ENCODE data around the gene VPS35L. TPM values are rescaled to one million over a fixed set of nuclear protein-coding genes. Genes with fewer than 3 reads are reported as not detected.
A peak's percentile ranks its signal among the peaks of the same experiment; 100 is the strongest.
"Not testable (repeated sequence)": the region's sequence is repeated elsewhere in the genome, so short reads cannot be mapped to it uniquely, and the experiment has no call there.

VPS35L gene
- polyA plus RNA-seq, 1 donor = 53.2 TPM

DNA sequence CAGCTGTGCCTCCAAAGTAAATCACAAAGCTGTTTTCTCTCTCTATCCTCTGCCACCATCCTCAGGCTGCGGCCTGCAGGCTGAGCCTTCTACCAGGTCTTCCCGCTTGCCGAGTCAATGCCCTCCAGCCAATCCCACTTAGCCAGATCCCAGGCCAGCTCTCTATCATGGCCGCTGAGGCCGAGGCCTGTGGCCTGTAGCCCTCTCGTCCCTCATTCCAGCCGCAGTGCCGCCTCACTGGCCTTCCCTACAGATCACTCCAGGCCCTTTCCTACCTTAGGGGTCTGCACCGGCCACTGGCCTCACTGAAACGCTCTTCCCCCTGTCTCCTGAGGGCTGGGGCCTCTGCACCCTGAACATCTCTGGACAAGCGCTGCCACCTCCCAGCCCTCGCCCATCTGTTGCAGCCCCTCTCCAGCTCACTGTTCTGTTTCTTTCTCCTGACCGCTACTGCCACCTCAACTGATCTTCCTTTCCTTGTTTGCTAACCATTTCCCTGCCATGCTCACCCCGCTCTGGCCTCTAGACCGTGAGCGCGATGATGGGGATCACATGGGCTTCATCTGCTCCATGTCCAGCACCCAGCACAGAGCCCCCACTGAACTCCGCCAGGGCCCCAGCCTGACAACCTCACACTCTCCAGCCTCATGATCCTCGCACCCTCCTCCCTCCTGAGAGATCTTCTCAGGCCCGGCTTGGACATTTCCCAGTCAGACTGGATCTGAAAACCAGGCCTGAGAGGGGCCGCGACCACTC lies 154.1 kb downstream of the VPS35L start:
- no peak for DNase-seq
- no peak overlapping the region for H3K27ac ChIP-seq (ENCODE audit: low read length)
- H3K9me3 ChIP-seq (ENCODE audit: control insufficient read depth, low read depth, low read length) = no peaks in the 10 kb centered on the region
- no peak overlapping the region for H3K4me3 ChIP-seq (ENCODE audit: low read length)
- H3K36me3 ChIP-seq (ENCODE audit: control insufficient read depth, insufficient read depth, low read length) = peaks cover 72% of the 10 kb centered on the region
- WGBS (ENCODE audit: insufficient coverage, low lambda C conversion rate) = 97% methylated on average over 5 of the region's 22 CpGs
- peaks cover 6% of the 10 kb centered on the region for H3K4me1 ChIP-seq (ENCODE audit: control insufficient read depth, insufficient read depth, low read length)
- no peaks in the 10 kb centered on the region for H3K27me3 ChIP-seq (ENCODE audit: control insufficient read depth, insufficient read depth, low read length)

DNA sequence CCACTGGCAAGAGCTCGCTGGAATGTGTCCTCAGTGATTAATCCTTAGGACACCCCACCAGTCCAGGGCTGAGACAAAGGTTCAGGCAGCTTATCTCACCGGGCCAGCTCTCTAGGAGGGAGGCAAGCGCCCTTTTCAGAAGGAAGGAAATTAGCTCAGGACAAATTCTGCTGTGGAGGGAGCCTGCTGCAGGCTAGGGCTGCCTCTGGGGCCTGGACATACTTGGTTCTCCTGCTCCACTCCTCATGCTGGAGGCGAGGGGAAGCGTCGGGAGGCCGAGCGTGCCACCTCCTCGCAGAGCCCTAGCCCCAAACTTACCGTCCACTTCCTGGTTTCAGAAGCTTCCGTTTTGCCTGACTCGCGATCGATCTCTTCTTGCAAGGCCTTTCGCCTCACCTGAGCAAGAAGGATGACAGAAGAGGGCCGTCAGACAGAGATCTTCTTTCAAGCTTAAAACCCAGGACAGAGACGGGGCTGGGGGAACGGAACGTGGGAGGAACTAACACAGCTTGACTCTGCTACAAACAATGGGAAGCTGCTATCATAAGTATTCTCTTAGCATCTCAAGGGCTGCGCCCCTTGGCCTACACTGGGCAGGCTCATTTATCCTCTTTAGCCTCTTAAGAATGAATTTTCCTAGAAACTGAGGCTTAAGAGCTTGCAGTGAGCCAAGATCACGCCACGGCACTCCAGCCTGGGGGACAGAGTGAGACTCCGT lies 154.8 kb downstream of the VPS35L start:
- no peaks in the 10 kb centered on the region for H3K9me3 ChIP-seq (ENCODE audit: control insufficient read depth, low read depth, low read length)
- no peak overlapping the region for H3K4me3 ChIP-seq (ENCODE audit: low read length)
- peaks cover 68% of the 10 kb centered on the region for H3K36me3 ChIP-seq (ENCODE audit: control insufficient read depth, insufficient read depth, low read length)
- no peak for DNase-seq
- no CpG with 5 or more reads among the region's 23 CpGs for WGBS (ENCODE audit: insufficient coverage, low lambda C conversion rate)
- no peak overlapping the region for H3K27ac ChIP-seq (ENCODE audit: low read length)
- H3K27me3 ChIP-seq (ENCODE audit: control insufficient read depth, insufficient read depth, low read length) = no peaks in the 10 kb centered on the region
- H3K4me1 ChIP-seq (ENCODE audit: control insufficient read depth, insufficient read depth, low read length) = peaks cover 6% of the 10 kb centered on the region

DNA sequence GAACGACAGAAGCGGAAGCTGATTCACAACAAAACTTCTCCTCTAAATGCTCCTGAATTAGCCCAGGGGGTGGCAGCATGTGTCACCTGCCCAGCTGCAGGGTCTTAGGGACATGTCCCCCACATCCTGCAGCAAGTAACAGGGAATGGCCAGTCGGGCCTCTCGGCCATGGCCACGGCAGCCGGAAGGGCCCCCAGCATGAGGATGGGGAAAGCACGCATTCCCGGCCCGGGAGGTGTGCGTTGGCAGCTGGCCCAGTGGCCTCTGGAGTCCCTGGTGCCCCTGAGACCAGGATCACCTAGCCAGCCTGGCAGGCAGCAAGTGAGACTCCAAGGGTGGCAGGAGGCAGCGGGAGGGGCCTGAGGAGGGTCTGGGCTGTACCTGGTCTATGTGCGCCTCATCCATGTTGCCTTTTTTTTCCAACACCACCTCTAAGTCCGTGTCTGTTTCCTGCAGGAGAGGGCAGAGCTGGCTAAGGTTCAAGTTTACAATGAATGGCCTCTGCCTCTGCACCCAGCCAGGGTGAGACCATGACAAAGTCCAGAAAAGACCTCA lies 155.6 kb downstream of the VPS35L start:
- Histone ChIP-seq H3K27ac (ENCODE audit: low read length) (no peak overlapping the region), H3K9me3 (ENCODE audit: control insufficient read depth, low read depth, low read length) (no peaks in the 10 kb centered on the region), H3K27me3 (ENCODE audit: control insufficient read depth, insufficient read depth, low read length) (no peaks in the 10 kb centered on the region), H3K4me3 (ENCODE audit: low read length) (no peak overlapping the region), H3K36me3 (ENCODE audit: control insufficient read depth, insufficient read depth, low read length) (peaks cover 61% of the 10 kb centered on the region), H3K4me1 (ENCODE audit: control insufficient read depth, insufficient read depth, low read length) (peaks cover 11% of the 10 kb centered on the region)
- no CpG with 5 or more reads among the region's 13 CpGs for WGBS (ENCODE audit: insufficient coverage, low lambda C conversion rate)
- no peak for DNase-seq

DNA sequence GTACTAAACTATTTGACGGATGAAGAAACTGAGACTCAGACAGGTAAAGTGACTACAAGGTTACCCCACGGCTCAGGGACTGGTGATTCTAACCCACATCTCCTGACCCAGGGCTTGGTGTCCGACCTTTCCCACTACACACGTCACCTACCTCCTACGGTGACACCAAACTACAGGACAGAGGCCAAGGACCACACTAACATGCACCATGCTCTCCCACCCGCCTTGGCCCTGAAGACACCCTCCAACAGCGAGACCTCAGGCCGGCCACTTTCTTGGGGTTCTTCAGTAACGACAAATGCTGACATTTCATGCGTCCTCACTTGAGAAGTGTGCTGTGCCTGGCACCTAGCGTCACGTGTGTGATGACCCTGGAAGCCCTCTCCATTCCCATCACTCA lies 156.1 kb downstream of the VPS35L start:
- Histone ChIP-seq H3K27ac (ENCODE audit: low read length) (no peak overlapping the region), H3K36me3 (ENCODE audit: control insufficient read depth, insufficient read depth, low read length) (peaks cover 59% of the 10 kb centered on the region), H3K9me3 (ENCODE audit: control insufficient read depth, low read depth, low read length) (no peaks in the 10 kb centered on the region), H3K4me1 (ENCODE audit: control insufficient read depth, insufficient read depth, low read length) (peaks cover 11% of the 10 kb centered on the region), H3K27me3 (ENCODE audit: control insufficient read depth, insufficient read depth, low read length) (no peaks in the 10 kb centered on the region), H3K4me3 (ENCODE audit: low read length) (no peak overlapping the region)
- no peak for DNase-seq
- WGBS (ENCODE audit: insufficient coverage, low lambda C conversion rate) = no CpG with 5 or more reads among the region's 12 CpGs

DNA sequence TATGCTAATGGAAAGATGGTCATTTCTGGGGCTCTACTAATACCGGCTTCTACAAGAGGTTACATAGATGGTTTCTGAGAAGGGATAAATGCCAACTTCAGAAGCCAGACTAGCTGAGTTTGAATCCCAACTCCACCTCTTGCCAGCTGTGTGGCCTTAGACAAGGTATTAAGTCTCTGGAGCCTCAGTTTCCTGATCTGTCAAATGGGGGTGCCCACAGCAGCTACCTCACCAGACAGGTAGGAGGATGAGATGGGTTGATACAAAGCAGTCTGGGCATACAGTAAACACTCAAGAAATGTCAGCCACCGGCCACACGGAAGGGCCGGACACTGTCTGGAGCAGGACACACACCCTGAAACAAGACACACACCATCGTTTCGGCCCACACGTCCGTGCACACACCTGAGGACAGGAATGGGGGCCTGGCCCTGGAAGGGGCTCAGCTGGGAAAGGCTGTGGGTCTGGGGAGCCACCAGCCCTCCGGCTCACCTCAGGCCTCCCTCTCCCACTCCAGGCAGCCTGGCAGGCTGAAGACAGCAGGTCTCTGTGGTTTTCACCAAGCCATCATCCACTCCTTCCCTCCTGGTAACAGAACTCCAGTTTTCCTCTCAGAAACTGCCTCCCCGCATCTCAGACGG lies 157.0 kb downstream of the VPS35L start:
- Histone ChIP-seq H3K4me1 (ENCODE audit: control insufficient read depth, insufficient read depth, low read length) (peaks cover 11% of the 10 kb centered on the region), H3K27me3 (ENCODE audit: control insufficient read depth, insufficient read depth, low read length) (no peaks in the 10 kb centered on the region), H3K9me3 (ENCODE audit: control insufficient read depth, low read depth, low read length) (no peaks in the 10 kb centered on the region), H3K36me3 (ENCODE audit: control insufficient read depth, insufficient read depth, low read length) (peaks cover 52% of the 10 kb centered on the region), H3K4me3 (ENCODE audit: low read length) (no peak overlapping the region), H3K27ac (ENCODE audit: low read length) (no peak overlapping the region)
- WGBS (ENCODE audit: insufficient coverage, low lambda C conversion rate) = no CpG with 5 or more reads among the region's 11 CpGs
- DNase-seq = no peak

DNA sequence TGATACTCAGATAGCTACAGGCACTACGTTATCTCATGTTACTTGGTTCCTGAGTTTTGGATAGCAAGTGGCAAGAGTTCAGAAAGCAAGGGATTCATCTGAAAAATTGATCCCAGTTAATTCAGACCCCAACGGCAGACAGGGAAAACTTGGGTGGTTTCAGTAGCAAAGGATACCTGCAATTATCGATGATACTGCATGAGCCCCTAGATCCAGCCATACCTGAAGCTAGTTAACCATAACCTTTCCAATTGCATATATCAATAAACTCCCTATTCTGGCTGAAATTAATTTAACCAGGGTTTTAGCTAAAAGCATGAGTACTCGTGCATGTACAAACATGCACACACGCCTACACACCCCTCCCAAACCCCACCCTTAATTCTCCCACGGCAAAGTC lies 158.2 kb downstream of the VPS35L start:
- WGBS (ENCODE audit: insufficient coverage, low lambda C conversion rate) = 55% methylated on average over 3 of the region's 6 CpGs
- peaks cover 50% of the 10 kb centered on the region for H3K36me3 ChIP-seq (ENCODE audit: control insufficient read depth, insufficient read depth, low read length)

DNA sequence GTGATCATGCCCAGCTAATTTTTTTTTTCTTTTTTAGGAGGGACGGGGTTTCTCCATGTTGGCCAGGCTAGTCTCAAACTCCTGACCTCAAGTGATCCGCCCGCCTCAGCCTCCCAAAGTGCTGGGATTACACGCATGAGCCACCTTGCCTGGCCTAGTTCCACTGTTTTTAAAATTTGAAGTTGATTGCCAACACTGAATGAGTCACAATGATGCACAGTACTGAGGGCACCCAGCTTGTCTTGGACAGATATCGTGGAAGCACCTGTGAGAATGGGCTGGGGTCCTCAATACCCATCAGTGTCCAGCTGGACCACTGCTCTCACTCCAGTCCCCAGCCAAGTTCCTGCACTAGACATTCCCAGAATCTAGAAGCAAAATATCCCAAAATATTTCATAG lies 160.1 kb downstream of the VPS35L start:
- H3K9me3 ChIP-seq (ENCODE audit: control insufficient read depth, low read depth, low read length) = no peaks in the 10 kb centered on the region
- DNase-seq = no peak
- H3K36me3 ChIP-seq (ENCODE audit: control insufficient read depth, insufficient read depth, low read length) = peaks cover 32% of the 10 kb centered on the region
- H3K4me3 ChIP-seq (ENCODE audit: low read length) = no peak overlapping the region
- no peaks in the 10 kb centered on the region for H3K27me3 ChIP-seq (ENCODE audit: control insufficient read depth, insufficient read depth, low read length)
- no CpG with 5 or more reads among the region's 5 CpGs for WGBS (ENCODE audit: insufficient coverage, low lambda C conversion rate)
- no peak overlapping the region for H3K27ac ChIP-seq (ENCODE audit: low read length)
- peaks cover 11% of the 10 kb centered on the region for H3K4me1 ChIP-seq (ENCODE audit: control insufficient read depth, insufficient read depth, low read length)

More for the DNA sequence above, 158.2 kb downstream of the VPS35L start:
- no peak overlapping the region for H3K4me3 ChIP-seq (ENCODE audit: low read length)
- no peaks in the 10 kb centered on the region for H3K27me3 ChIP-seq (ENCODE audit: control insufficient read depth, insufficient read depth, low read length)
- no peak for DNase-seq
- H3K4me1 ChIP-seq (ENCODE audit: control insufficient read depth, insufficient read depth, low read length) = peaks cover 5% of the 10 kb centered on the region
- no peaks in the 10 kb centered on the region for H3K9me3 ChIP-seq (ENCODE audit: control insufficient read depth, low read depth, low read length)
- H3K27ac ChIP-seq (ENCODE audit: low read length) = no peak overlapping the region

DNA sequence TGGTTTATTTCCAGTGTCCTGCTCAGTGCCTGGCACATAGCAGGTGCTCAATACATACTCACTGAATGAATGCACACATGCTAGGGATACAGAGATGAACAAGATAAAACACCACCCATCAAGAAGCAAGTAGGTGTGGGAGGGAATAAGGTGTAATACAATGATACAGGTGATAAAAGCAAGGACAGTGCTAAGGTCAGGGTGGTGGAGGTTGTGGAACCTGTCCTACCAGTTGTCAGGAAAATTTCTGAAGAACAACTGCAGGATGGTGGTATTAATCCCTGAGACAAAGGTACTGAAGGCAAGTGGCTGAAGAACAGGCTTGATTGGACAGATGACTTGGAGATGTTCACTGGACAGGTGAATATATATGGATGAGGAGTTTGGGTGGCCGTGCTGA lies 160.7 kb downstream of the VPS35L start:
- no CpG with 5 or more reads among the region's 1 CpG for WGBS (ENCODE audit: insufficient coverage, low lambda C conversion rate)
- Histone ChIP-seq H3K9me3 (ENCODE audit: control insufficient read depth, low read depth, low read length) (no peaks in the 10 kb centered on the region), H3K36me3 (ENCODE audit: control insufficient read depth, insufficient read depth, low read length) (peaks cover 31% of the 10 kb centered on the region), H3K4me1 (ENCODE audit: control insufficient read depth, insufficient read depth, low read length) (peaks cover 11% of the 10 kb centered on the region), H3K27me3 (ENCODE audit: control insufficient read depth, insufficient read depth, low read length) (no peaks in the 10 kb centered on the region), H3K27ac (ENCODE audit: low read length) (no peak overlapping the region), H3K4me3 (ENCODE audit: low read length) (no peak overlapping the region)
- DNase-seq = peak; percentile 55 to 84

DNA sequence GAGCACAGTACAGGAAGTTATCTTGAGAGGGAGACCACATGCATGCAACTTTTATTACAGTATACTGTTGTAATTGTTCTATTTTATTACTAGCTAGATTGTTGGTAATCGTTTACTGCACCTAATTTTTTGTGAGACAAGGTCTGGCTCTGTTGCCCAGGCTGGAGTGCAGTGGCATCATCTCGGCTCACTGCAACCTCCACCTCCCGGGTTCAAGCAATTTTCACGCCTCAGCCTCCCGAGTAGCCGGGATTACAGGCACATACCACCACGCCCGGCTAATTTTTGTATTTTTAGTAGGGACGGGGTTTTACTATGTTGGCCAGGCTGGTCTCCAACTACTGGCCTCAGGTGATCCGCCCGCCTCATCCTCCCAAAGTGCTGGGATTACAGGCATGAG lies 161.2 kb downstream of the VPS35L start:
- H3K27me3 ChIP-seq (ENCODE audit: control insufficient read depth, insufficient read depth, low read length); DNase-seq; H3K27ac ChIP-seq (ENCODE audit: low read length); H3K9me3 ChIP-seq (ENCODE audit: control insufficient read depth, low read depth, low read length): not testable (repeated sequence)
- H3K4me1 ChIP-seq (ENCODE audit: control insufficient read depth, insufficient read depth, low read length) = peaks cover 11% of the 10 kb centered on the region
- no CpG with 5 or more reads among the region's 11 CpGs for WGBS (ENCODE audit: insufficient coverage, low lambda C conversion rate)
- H3K36me3 ChIP-seq (ENCODE audit: control insufficient read depth, insufficient read depth, low read length) = peaks cover 27% of the 10 kb centered on the region
- peak overlapping the region; percentile 75 for H3K4me3 ChIP-seq (ENCODE audit: low read length)

DNA sequence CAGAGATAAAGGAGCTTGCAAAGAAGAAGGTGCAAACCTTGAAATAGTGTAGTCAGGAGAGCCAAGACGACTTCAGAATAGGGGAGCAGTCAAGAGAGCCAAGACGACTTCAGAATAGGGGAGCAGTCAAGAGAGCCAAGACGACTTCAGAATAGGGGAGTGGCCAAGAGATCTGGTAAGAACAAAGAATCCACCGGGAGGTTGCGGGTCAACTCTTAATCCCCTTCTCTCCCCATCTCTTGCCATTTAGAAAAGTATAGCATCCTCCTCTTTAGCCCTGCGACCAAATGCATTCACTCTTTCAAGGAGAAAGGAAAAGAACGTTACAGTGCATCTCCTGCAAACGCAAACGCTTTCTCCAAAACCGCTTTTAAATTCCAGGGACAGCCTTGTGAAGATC lies 161.8 kb downstream of the VPS35L start:
- Histone ChIP-seq H3K27ac (ENCODE audit: low read length) (peak overlapping the region; percentile 46), H3K4me1 (ENCODE audit: control insufficient read depth, insufficient read depth, low read length) (peaks cover 11% of the 10 kb centered on the region), H3K36me3 (ENCODE audit: control insufficient read depth, insufficient read depth, low read length) (peaks cover 21% of the 10 kb centered on the region), H3K27me3 (ENCODE audit: control insufficient read depth, insufficient read depth, low read length) (no peaks in the 10 kb centered on the region), H3K4me3 (ENCODE audit: low read length) (peak overlapping the region; percentile 75), H3K9me3 (ENCODE audit: control insufficient read depth, low read depth, low read length) (no peaks in the 10 kb centered on the region)
- peak in 1 of 2 donors; percentile 13 for DNase-seq
- 0% methylated on average over 1 of the region's 10 CpGs for WGBS (ENCODE audit: insufficient coverage, low lambda C conversion rate)

Data from large intestine (tissue), 3 donors.